CD4-positive, alpha-beta T cell (primary cell): ENCODE results near the gene SLC11A1. TPM values are rescaled to one million over a fixed set of nuclear protein-coding genes. Genes with fewer than 3 reads are reported as not detected.

Source experiments
- ATAC-seq: fragments of 200-7000 bp; cut with Tn5 transposase; one replicate; pipeline ENCODE4 v1.10.0; 2022; ENCODE audit warnings: mild to moderate bottlenecking; ENCODE audit not compliant: poor library complexity
- CTCF ChIA-PET: fragments of 350-600 bp; sonication (Branson Sonifier 250); formaldehyde crosslinking; loops from one replicate; lab custom pipeline; 2021; ENCODE audit warnings: antibody characterized with exemption, inconsistent platforms; lab: Charles Lee
- POLR2A ChIA-PET: fragments of 350-600 bp; sonication (Branson Sonifier 250); formaldehyde crosslinking; loops from one replicate; lab custom pipeline; 2021; ENCODE audit warnings: antibody characterized with exemption, inconsistent platforms; lab: Charles Lee
- DNase-seq, 14 experiments: peaks; one replicate each; pipeline ENCODE4 v3.0.0-alpha.2; 2013 to 2020; ENCODE audit warnings: mixed read lengths in 2 of 14
- H3K27ac ChIP-seq, 2 donors: one replicate each; pipeline versions ENCODE4 v1.5.1 to v1.7.0; 2013; ENCODE audit warnings: low read length in 2 of 2, low read depth in 1 of 2, mild to moderate bottlenecking in 1 of 2
- H3K27me3 ChIP-seq, 2 experiments: 1 replicate in 1 of 2; 2 replicates in 1 of 2; pipeline versions ENCODE4 v1.6.1 to v1.7.0; 2013; ENCODE audit warnings: low read length in 2 of 2, control low read depth in 1 of 2, mild to moderate bottlenecking in 1 of 2, moderate library complexity in 1 of 2; ENCODE audit not compliant: insufficient read depth in 2 of 2, control insufficient read depth in 1 of 2
- H3K36me3 ChIP-seq: one replicate; pipeline ENCODE4 v1.6.1; 2013; ENCODE audit warnings: low read length, control low read depth; ENCODE audit not compliant: insufficient read depth
- H3K4me1 ChIP-seq: one replicate; pipeline ENCODE4 v1.6.1; 2013; ENCODE audit warnings: low read length, control low read depth; ENCODE audit not compliant: insufficient read depth
- H3K4me3 ChIP-seq: one replicate; pipeline ENCODE4 v1.5.1; 2013; ENCODE audit warnings: mild to moderate bottlenecking, low read length, moderate library complexity
- H3K9me3 ChIP-seq, 2 experiments: 1 replicate in 1 of 2; 2 replicates in 1 of 2; pipeline versions ENCODE4 v1.6.1 to v1.7.0; 2013; ENCODE audit warnings: low read length in 2 of 2, mild to moderate bottlenecking in 2 of 2, control low read depth in 1 of 2, moderate library complexity in 1 of 2; ENCODE audit not compliant: control insufficient read depth in 1 of 2, insufficient read depth in 1 of 2
- H3K27ac Mint-ChIP-seq: one replicate; pipeline ENCODE4 v1.8.0; 2020; ENCODE audit warnings: mixed read lengths
- H3K27me3 Mint-ChIP-seq: one replicate; pipeline ENCODE4 v1.8.0; 2021; ENCODE audit warnings: mixed read lengths
- H3K36me3 Mint-ChIP-seq: one replicate; pipeline ENCODE4 v1.8.0; 2021; ENCODE audit warnings: low read depth, mixed read lengths
- H3K4me1 Mint-ChIP-seq: one replicate; pipeline ENCODE4 v1.8.0; 2021; ENCODE audit warnings: low read depth, mixed read lengths
- H3K4me3 Mint-ChIP-seq: one replicate; pipeline ENCODE4 v1.8.0; 2020; ENCODE audit warnings: mild to moderate bottlenecking, mixed read lengths
- H3K9me3 Mint-ChIP-seq: one replicate; pipeline ENCODE4 v1.8.0; 2020; ENCODE audit warnings: mixed read lengths
- intact Hi-C, 2 experiments: fragments of 100-400 bp; cut with DNase I in 1 of 2; cut with micrococcal nuclease in 1 of 2; formaldehyde crosslinking; loops; one replicate each; pipeline versions ENCODE4 v1.15.1 to v1.9.0; 2023 to 2025; cut with DNase I, micrococcal nuclease
- total RNA-seq, 174 experiments: library from RNA in 2 of 174; stranded (reverse) in 2 of 174; gene quantifications; one replicate each; pipeline ENCODE4 v1.2.3 and lab custom pipeline; 2021 to 2026
- TF ChIP-seq, protein P1 (sequence below): fragments of 200-600 bp; IDR thresholded peaks from one replicate; pipeline ENCODE4 v1.8.0; 2022; ENCODE audit warnings: antibody characterized with exemption, mild to moderate bottlenecking

Gene SLC11A1
- total RNA-seq, 2 experiments from 2014 or later: 4.9 to 6.3 TPM

- no peak for DNase-seq
- no peaks in the 10 kb centered on the region for H3K36me3 ChIP-seq
- Mint-ChIP-seq H3K27ac (no peak overlapping the region), H3K4me1 (peaks cover 26% of the 10 kb centered on the region), H3K27me3 (no peaks in the 10 kb centered on the region), H3K4me3 (no peak overlapping the region), H3K36me3 (no peaks in the 10 kb centered on the region), H3K9me3 (no peaks in the 10 kb centered on the region)
- peaks cover 4 to 8% of the 10 kb centered on the region in 2 experiments for H3K9me3 ChIP-seq
- ATAC-seq: no peak
- CTCF ChIA-PET: interaction anchor here (0.6 kb wide), 1 partner anchor 48 kb away, joined by 4 read pairs; no protein-coding TSS in a partner anchor
- H3K4me1 ChIP-seq: peaks cover 22% of the 10 kb centered on the region
- H3K27ac ChIP-seq: no peak overlapping the region
- POLR2A ChIA-PET: interaction anchor here (1.4 kb wide), 1 partner anchor 16 kb away, joined by 3 read pairs; no protein-coding TSS in a partner anchor
- TF ChIP-seq, protein P1, sequence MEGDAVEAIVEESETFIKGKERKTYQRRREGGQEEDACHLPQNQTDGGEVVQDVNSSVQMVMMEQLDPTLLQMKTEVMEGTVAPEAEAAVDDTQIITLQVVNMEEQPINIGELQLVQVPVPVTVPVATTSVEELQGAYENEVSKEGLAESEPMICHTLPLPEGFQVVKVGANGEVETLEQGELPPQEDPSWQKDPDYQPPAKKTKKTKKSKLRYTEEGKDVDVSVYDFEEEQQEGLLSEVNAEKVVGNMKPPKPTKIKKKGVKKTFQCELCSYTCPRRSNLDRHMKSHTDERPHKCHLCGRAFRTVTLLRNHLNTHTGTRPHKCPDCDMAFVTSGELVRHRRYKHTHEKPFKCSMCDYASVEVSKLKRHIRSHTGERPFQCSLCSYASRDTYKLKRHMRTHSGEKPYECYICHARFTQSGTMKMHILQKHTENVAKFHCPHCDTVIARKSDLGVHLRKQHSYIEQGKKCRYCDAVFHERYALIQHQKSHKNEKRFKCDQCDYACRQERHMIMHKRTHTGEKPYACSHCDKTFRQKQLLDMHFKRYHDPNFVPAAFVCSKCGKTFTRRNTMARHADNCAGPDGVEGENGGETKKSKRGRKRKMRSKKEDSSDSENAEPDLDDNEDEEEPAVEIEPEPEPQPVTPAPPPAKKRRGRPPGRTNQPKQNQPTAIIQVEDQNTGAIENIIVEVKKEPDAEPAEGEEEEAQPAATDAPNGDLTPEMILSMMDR: no peak
- H3K4me3 ChIP-seq: no peak overlapping the region
- intact Hi-C loops: no loop called here
- no peaks in the 10 kb centered on the region for H3K27me3 ChIP-seq
Observed at GRCh38 chr2:218364196-218364595, 17.9 kb upstream of the SLC11A1 start.

GRCh38 chr2:218366621-218367414, 15.3 kb upstream of the SLC11A1 start:
- DNase-seq (no peak), ATAC-seq (no peak)
- Histone ChIP-seq H3K36me3 (no peaks in the 10 kb centered on the region), H3K27me3 (no peaks in the 10 kb centered on the region), H3K4me1 (peaks cover 27% of the 10 kb centered on the region), H3K27ac (peak overlapping the region; percentile 67 to 74), H3K4me3 (peak overlapping the region; percentile 64), H3K9me3 (peaks cover 4 to 8% of the 10 kb centered on the region in 2 experiments)
- no peaks in the 10 kb centered on the region for H3K36me3 Mint-ChIP-seq
- peak overlapping the region; percentile 59 for H3K27ac Mint-ChIP-seq
- H3K27me3 Mint-ChIP-seq: no peaks in the 10 kb centered on the region
- no peaks in the 10 kb centered on the region for H3K9me3 Mint-ChIP-seq
- ChIA-PET CTCF (interaction anchor here (0.9 to 1.5 kb wide), 3 partner anchors 29 to 94 kb away, joined by 3 to 5 read pairs (median 3); no protein-coding TSS in a partner anchor), POLR2A (interaction anchor here (0.6 to 3.6 kb wide), 14 partner anchors 10 to 293 kb away, joined by 3 to 33 read pairs (median 4); partner anchors contain the start of genes AAMP, BCS1L, CATIP and CTDSP1)
- peak overlapping the region; percentile 72 for H3K4me3 Mint-ChIP-seq
- TF ChIP-seq, protein P1: no peak
- peaks cover 41% of the 10 kb centered on the region for H3K4me1 Mint-ChIP-seq
- intact Hi-C loops: no loop called here

DNA sequence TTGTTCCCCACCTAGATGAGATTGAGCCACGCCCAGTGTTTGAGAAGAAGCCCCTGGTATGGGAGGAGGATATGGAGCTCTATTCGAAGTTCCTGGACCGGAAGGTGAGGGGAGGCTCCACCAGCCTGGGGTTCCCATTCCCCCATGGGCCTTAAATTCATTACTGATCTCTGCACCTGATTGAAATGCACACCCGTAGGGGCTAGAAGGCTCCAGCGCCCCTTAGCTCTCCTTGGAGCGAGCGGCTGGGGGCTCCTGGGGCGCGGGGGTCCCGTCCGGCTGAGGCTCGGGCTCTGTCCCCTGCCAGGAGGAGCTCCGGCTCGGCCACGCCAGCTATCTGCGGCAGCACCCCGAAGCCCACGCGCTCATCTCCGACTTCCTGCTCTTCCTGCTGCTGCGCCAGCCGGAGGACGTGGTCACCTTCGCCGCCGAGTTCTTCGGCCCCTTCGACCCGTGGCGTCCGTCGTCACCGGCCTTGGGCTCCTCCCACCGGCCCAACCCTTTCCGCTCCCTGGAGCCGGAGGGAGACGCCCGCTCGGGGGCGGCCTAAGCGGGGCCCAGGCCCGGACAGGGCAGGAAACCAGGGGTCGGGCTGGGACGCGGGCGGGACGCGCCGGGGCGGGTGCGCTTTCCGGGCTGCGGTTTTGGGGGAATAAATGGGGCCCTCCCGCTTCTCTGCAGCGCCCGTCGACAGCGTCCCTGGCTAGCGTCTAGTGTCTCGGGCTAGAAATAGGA, 14.5 kb upstream of the SLC11A1 start:
- Mint-ChIP-seq H3K9me3 (no peaks in the 10 kb centered on the region), H3K27me3 (no peaks in the 10 kb centered on the region)

More for the DNA sequence above, 14.5 kb upstream of the SLC11A1 start:
- POLR2A ChIA-PET: interaction anchor here (0.6 to 3.6 kb wide), 14 partner anchors 11 to 292 kb away, joined by 3 to 33 read pairs (median 4); partner anchors contain the start of genes AAMP, BCS1L, CATIP and CTDSP1
- Mint-ChIP-seq H3K4me1 (peaks cover 41% of the 10 kb centered on the region), H3K27ac (peak overlapping the region; percentile 59), H3K36me3 (no peaks in the 10 kb centered on the region), H3K4me3 (peak overlapping the region; percentile 77)
- no peaks in the 10 kb centered on the region for H3K36me3 ChIP-seq
- peak overlapping the region; percentile 64 for H3K4me3 ChIP-seq
- peaks cover 27% of the 10 kb centered on the region for H3K4me1 ChIP-seq
- H3K27ac ChIP-seq: peak overlapping the region; percentile 67 to 74
- H3K9me3 ChIP-seq: peaks cover 4 to 8% of the 10 kb centered on the region in 2 experiments
- no peaks in the 10 kb centered on the region for H3K27me3 ChIP-seq
- TF ChIP-seq, protein P1: no peak
- CTCF ChIA-PET: interaction anchor here (0.9 to 1.5 kb wide), 3 partner anchors 29 to 95 kb away, joined by 3 to 5 read pairs (median 3); no protein-coding TSS in a partner anchor
- peak; percentile 33 to 86 (median 61) for DNase-seq
- peak; percentile 78 for ATAC-seq
- intact Hi-C loops: no loop called here
